BE2C (cell line): ENCODE measurements around the gene CXCL14.

Experiments
- DNase-seq: peaks from one replicate; pipeline ENCODE4 v3.0.0-alpha.2; 2020
- H3K27me3 ChIP-seq: fragments of 250-450 bp; sonication (Bioruptor Pico); 2 replicates; pipeline ENCODE4 v1.5.1; 2020; ENCODE audit warnings: mild to moderate bottlenecking
- H3K36me3 ChIP-seq: fragments of 250-450 bp; sonication (Bioruptor Pico); 2 replicates; pipeline ENCODE4 v1.5.1; 2020; ENCODE audit warnings: mild to moderate bottlenecking
- H3K4me1 ChIP-seq: fragments of 250-450 bp; sonication (Bioruptor Pico); 2 replicates; pipeline ENCODE4 v1.5.1; 2020
- H3K4me3 ChIP-seq: 2 replicates; pipeline ENCODE4 v1.5.1; 2011; ENCODE audit warnings: low read depth, low read length
- H3K9me3 ChIP-seq: fragments of 250-450 bp; sonication (Bioruptor Pico); 2 replicates; pipeline ENCODE4 v1.5.1; 2020
- TF ChIP-seq, protein P1 (sequence below): IDR thresholded peaks from 2 replicates; pipeline ENCODE4 v1.5.1; 2012; ENCODE audit warnings: mild to moderate bottlenecking, low read depth, low read length

The CXCL14 gene

DNA sequence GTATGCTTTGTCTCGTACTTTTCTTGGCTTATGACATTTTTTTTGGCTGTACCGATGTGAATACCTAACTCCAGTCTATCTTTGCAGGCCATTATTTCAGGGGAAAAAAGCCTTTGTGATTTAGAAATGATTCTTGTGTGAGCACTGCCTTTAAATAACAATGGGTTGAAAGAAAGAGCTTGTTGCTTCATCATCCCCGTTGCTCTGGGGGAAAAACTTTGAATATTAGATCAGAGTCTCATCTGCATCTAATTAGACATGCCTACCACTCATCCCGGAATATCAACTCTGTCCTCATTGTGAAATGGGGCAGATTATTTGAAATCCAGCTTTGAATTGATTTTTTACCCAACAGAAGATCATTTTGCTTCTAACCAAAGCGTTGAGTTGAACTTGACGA is 13.5 kb downstream of the CXCL14 start:
- TF ChIP-seq, protein P1, sequence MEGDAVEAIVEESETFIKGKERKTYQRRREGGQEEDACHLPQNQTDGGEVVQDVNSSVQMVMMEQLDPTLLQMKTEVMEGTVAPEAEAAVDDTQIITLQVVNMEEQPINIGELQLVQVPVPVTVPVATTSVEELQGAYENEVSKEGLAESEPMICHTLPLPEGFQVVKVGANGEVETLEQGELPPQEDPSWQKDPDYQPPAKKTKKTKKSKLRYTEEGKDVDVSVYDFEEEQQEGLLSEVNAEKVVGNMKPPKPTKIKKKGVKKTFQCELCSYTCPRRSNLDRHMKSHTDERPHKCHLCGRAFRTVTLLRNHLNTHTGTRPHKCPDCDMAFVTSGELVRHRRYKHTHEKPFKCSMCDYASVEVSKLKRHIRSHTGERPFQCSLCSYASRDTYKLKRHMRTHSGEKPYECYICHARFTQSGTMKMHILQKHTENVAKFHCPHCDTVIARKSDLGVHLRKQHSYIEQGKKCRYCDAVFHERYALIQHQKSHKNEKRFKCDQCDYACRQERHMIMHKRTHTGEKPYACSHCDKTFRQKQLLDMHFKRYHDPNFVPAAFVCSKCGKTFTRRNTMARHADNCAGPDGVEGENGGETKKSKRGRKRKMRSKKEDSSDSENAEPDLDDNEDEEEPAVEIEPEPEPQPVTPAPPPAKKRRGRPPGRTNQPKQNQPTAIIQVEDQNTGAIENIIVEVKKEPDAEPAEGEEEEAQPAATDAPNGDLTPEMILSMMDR = no peak
- H3K4me3 ChIP-seq = no peak overlapping the region
- no peaks in the 10 kb centered on the region; the same call in 1 of the 2 replicates for H3K27me3 ChIP-seq
- H3K4me1 ChIP-seq = no peaks in the 10 kb centered on the region
- no peaks in the 10 kb centered on the region for H3K9me3 ChIP-seq
- DNase-seq = no peak
- H3K36me3 ChIP-seq = no peaks in the 10 kb centered on the region

DNA sequence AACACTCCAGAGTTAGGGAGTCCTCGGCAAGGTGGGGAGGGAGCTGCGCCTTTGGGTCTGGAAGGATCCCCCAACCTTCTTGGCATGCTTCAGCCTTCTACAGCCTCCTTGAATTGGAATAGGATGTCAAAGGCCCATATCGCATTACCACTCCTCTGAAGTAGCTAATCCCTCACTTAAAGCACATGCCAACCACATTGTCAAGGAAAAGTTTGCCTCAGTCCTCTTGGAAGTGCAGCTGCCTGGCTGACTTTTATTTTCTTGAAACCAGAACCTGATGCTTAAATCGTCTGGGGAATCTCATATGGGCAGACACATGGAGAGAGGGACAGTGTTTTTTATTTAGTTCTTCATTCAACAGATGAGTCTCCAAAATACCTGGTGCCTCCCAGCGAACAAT is 14.5 kb downstream of the CXCL14 start:
- TF ChIP-seq, protein P1 = no peak
- Histone ChIP-seq H3K9me3 (peaks cover 3% of the 10 kb centered on the region; the same call in 1 of the 2 replicates), H3K4me1 (peaks cover 3% of the 10 kb centered on the region; the same call in 1 of the 2 replicates), H3K4me3 (no peak overlapping the region), H3K36me3 (no peaks in the 10 kb centered on the region), H3K27me3 (no peaks in the 10 kb centered on the region; the same call in 1 of the 2 replicates)
- no peak for DNase-seq

DNA sequence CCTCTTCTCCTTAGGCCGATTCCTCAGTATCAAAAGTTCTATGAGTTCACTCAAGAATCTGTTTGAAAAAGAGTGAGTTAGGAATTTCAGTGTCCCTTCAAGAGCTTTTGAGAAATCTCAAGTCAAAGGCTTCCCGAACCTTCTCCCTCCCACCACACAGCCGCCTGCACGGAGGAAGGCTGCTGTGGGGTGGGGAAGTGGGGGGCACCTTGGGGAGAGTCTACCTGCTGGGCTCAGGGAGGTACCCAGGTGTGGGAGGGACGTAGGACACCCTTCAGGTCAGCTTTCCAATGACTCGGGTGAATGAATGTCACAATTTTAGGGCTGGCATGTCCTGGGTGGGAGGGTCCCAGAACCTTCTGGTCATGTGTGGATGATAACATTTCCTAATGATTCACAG is 17.5 kb downstream of the CXCL14 start:
- H3K36me3 ChIP-seq = no peaks in the 10 kb centered on the region
- peaks cover 5% of the 10 kb centered on the region for H3K27me3 ChIP-seq
- DNase-seq = no peak
- no peak overlapping the region for H3K4me3 ChIP-seq
- H3K9me3 ChIP-seq = peaks cover 4% of the 10 kb centered on the region; the same call in 1 of the 2 replicates
- H3K4me1 ChIP-seq = peaks cover 6% of the 10 kb centered on the region
- TF ChIP-seq, protein P1 = no peak

DNA sequence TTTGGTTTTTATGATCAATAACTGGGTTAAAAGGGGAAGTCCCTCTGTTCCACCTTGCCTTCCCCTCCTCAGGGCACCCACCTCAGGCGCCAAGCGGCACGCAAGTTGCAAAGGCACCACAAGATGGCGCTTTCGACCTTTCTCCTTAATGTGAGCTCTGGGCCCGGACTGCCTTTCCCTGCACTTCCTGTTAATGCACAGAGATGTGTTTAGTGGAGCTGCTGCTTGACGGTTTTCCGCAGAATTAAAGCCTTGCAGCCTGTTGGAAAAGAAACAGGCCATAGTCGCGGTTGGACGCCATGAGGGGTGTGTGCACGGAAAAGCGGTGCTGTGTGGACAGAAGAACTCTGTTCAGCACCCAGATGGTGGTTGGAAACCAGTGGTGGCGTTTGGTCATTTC is 17.9 kb downstream of the CXCL14 start:
- no peaks in the 10 kb centered on the region for H3K36me3 ChIP-seq
- TF ChIP-seq, protein P1 = peak; percentile 90
- H3K4me1 ChIP-seq = peaks cover 6% of the 10 kb centered on the region
- H3K4me3 ChIP-seq = no peak overlapping the region
- peak; percentile 84 for DNase-seq
- peaks cover 9% of the 10 kb centered on the region for H3K27me3 ChIP-seq
- peaks cover 4% of the 10 kb centered on the region; the same call in 1 of the 2 replicates for H3K9me3 ChIP-seq

DNA sequence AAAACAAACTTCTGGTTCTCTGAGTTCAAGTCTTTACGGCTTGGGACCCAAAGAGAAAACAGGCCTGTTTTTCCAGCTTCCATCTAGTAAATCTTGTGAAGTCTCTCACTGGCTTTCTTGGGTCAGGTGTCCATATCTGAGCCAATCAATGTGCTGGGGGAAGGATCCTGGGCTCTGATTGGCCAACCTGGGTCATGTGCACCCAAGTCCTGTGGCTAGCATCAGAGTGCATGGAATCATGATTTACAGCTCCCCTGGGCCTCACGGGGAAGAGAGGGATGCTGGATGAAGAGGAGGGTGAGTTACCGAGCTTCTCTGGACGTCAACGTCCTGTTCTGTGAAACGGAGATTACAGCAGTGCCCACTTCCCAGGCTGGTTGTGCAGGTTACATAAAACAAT is 19.4 kb downstream of the CXCL14 start:
- peak; percentile 74 for DNase-seq
- Histone ChIP-seq H3K36me3 (no peaks in the 10 kb centered on the region), H3K4me1 (peaks cover 6% of the 10 kb centered on the region), H3K27me3 (peaks cover 15% of the 10 kb centered on the region), H3K9me3 (peaks cover 4% of the 10 kb centered on the region; the same call in 1 of the 2 replicates), H3K4me3 (no peak overlapping the region)
- TF ChIP-seq, protein P1 = no peak

DNA sequence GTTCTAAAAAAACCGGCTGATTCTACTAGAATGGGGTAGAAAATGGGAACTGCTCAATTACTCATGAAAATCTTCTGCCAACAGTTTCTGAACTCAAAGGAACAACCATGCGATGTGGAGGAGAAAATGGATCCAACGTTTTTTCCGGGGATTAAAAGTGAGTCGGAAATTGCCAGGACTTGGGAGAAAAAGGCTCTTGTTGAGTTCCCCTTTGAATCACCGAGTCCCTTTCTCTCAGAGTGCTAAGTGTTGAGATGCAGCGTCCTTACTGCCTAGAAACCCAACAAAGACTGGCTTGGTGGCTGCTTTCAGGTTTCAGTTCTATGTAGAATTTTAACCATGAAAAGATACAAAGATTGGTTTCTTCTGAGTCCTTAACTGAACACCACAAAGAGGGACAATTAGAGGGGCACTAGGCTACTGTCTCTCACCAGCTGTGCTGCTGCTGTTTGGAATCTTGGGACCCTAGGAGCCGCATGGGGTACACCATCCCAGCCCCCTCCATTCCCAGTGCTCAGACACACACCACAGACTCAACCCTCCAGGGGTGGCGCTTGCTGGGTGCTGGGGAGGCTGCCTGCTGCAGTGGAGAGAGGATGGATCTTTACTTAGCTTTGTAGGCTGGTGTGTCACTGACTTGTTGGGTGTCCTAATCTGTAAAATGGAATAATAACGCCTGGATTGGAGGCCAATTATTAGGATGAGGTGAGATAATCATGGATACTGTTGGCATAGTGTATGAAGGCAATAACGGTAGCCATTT is 21.5 kb downstream of the CXCL14 start:
- Histone ChIP-seq H3K27me3 (peaks cover 18% of the 10 kb centered on the region), H3K4me3 (no peak overlapping the region), H3K4me1 (peaks cover 6% of the 10 kb centered on the region), H3K36me3 (no peaks in the 10 kb centered on the region), H3K9me3 (peaks cover 4% of the 10 kb centered on the region; the same call in 1 of the 2 replicates)
- no peak for DNase-seq
- TF ChIP-seq, protein P1 = no peak
